ENCODE data around the gene ZNF710. TPM values are rescaled to one million over a fixed set of nuclear protein-coding genes. Genes with fewer than 3 reads are reported as not detected.

Gene ZNF710
- total and polyA plus RNA-seq, 2 of the 8 experiments (the other 6 are each of a cell fraction or from before 2014, with no cell fraction given) = 10.5 to 24.0 TPM

DNA sequence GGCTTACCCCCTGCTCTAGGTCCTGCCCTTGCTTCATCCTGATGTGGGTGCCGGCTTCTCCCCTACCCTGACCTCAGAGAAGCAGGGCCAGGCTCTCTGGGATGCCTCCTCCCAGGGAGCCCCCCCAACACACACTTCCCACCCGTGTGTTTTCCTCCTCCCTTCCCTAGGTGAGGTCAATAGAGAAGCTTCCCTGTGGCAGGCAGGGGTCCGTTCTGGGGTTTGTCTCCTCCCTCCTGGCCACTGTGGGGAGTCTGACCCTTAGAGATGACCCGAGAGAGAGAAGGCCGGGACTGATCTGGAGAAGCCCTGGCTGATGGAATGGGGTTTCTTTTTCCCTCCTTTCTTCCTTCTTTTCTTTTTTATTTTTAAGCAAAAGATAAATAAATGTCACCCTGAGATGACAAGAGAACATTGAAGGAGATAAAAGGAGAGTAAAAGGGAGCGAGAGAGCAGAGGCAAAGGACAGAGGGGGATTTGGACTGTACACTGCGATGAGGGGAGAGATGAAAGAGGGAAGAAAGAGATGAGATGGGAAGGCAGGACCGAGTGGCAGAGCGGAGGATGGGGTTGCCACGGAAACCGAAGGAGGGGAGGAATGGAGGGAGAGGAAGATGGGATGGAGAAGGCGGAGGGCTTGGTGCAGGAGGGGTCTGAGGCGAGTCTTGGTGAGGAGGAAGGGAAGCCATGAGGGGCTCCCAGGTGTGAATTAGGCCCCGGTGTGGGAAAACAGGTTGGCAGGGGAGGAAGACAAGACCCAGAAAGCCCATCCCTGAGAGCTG lies 52.8 kb downstream of the ZNF710 start:
- H2BK15ac ChIP-seq (ENCODE audit: low read length) = no peak overlapping the region
- H3K14ac ChIP-seq (ENCODE audit: insufficient read length) = no peak overlapping the region
- no peaks in the 10 kb centered on the region for H3K23me2 ChIP-seq (ENCODE audit: low read depth, low read length)
- H3K79me2 ChIP-seq (ENCODE audit: control insufficient read depth in 1 of 2, insufficient read depth in 2 of 2, low read length in 2 of 2) = 0 out of 4 replicates have a peak, but pooled peaks cover 0 to 2% of the 10 kb centered on the region in 2 experiments
- 0 out of 2 replicates have a peak overlapping the region, but pooled peaks have one; percentile 82 for H2AK5ac ChIP-seq (ENCODE audit: low read depth, low read length)
- H3K56ac ChIP-seq (replicated peaks; ENCODE audit: insufficient read length, low read depth, low read length) = no peak overlapping the region
- H4K20me1 ChIP-seq (replicated peaks in 1 of 2; ENCODE audit: control insufficient read depth in 1 of 2, insufficient read depth in 2 of 2, low read length in 2 of 2) = peaks cover 0 to 1% of the 10 kb centered on the region in 2 experiments
- WGBS, 2 experiments (ENCODE audit: extremely low coverage in 1 of 2, insufficient coverage in 1 of 2, insufficient read length in 1 of 2, insufficient replicate concordance in 2 of 2, low coverage in 1 of 2, low lambda C conversion rate in 2 of 2, missing lambda C conversion rate in 1 of 2) = 77% methylated on average over 14 of the region's 14 CpGs; no CpG with 5 or more reads in 1 of the 2 experiments
- H2BK12ac ChIP-seq (ENCODE audit: low read depth, low read length) = no peak overlapping the region
- H4K8ac ChIP-seq (ENCODE audit: extremely low read depth, insufficient read depth, low read length) = no peak overlapping the region
- no peak overlapping the region for H4K5ac ChIP-seq (ENCODE audit: insufficient read length, low read depth, low read length)
- POLR2A ChIA-PET (ENCODE audit: partially characterized antibody) = interaction anchor here (1.2 to 1.8 kb wide), 5 partner anchors 8 to 49 kb away, joined by 3 to 5 read pairs (median 4); partner anchors contain the start of gene IDH2
- no peak overlapping the region for H2BK20ac ChIP-seq (ENCODE audit: low read length)
- H3K79me1 ChIP-seq (ENCODE audit: low read depth, low read length) = peaks cover 20% of the 10 kb centered on the region
- H3K4me1 ChIP-seq (replicated peaks in 1 of 4; ENCODE audit: control insufficient read depth in 3 of 4, insufficient read depth in 4 of 4, low read length in 3 of 4) = peaks cover 0 to 14% (median under 1%) of the 10 kb centered on the region in 4 experiments; a peak in 5 of 7 replicates
- no peak overlapping the region for H4K91ac ChIP-seq (replicated peaks; ENCODE audit: insufficient read length, low read length)
- no peak overlapping the region for H3K4me2 ChIP-seq (ENCODE audit: insufficient read depth in 1 of 2, low read depth in 2 of 2, low read length in 2 of 2)
- H2BK120ac ChIP-seq (replicated peaks; ENCODE audit: low read depth, low read length) = no peak overlapping the region
- no peaks in the 10 kb centered on the region; a peak in 1 of 4 replicates for H3K9me3 ChIP-seq (ENCODE audit: insufficient read depth in 2 of 2, low read depth in 1 of 2, low read length in 1 of 2)
- H3K4me3 ChIP-seq (ENCODE audit: extremely low read depth in 1 of 4, insufficient read depth in 2 of 4, low read depth in 3 of 4, low read length in 4 of 4) = no peak overlapping the region
- H3K23ac ChIP-seq (ENCODE audit: insufficient read length) = no peak overlapping the region
- H3K9ac ChIP-seq (replicated peaks in 1 of 4; ENCODE audit: extremely low read depth in 1 of 4, low read depth in 3 of 4, low read length in 3 of 4) = no peak overlapping the region
- CTCF ChIA-PET (ENCODE audit: partially characterized antibody) = interaction anchor here (0.6 to 2.9 kb wide), 10 partner anchors 9 to 155 kb away, joined by 3 to 13 read pairs (median 4); no protein-coding TSS in a partner anchor
- H2BK5ac ChIP-seq (ENCODE audit: low read depth, low read length) = 0 out of 2 replicates have a peak overlapping the region, but pooled peaks have one; percentile 52
- H3K18ac ChIP-seq (ENCODE audit: extremely low read depth, low read length) = no peak overlapping the region; the same call in 1 of the 2 replicates
- DNase-seq (ENCODE audit: low read depth in 1 of 2, low spot score in 2 of 2) (no peak), FAIRE-seq (no peak)
- H2AFZ ChIP-seq (ENCODE audit: low read length) = no peak overlapping the region
- no peak overlapping the region for H3K27ac ChIP-seq (ENCODE audit: low read depth, low read length)
- no peaks in the 10 kb centered on the region for H3K36me3 ChIP-seq (ENCODE audit: control insufficient read depth in 2 of 4, insufficient read depth in 4 of 4, low read length in 3 of 4)
- no peak overlapping the region for H3K4ac ChIP-seq (replicated peaks; ENCODE audit: insufficient read length, low read depth, low read length)
- no peaks in the 10 kb centered on the region for H3K27me3 ChIP-seq (replicated peaks in 1 of 4; ENCODE audit: control insufficient read depth in 3 of 4, extremely low read depth in 1 of 4, insufficient read depth in 3 of 4, low read length in 3 of 4)
- TF ChIP-seq SP4 (IDR thresholded peaks at IDR 0.05; ENCODE audit: low read length) = no peak
- no peak for TF ChIP-seq FOSL1 (IDR thresholded peaks at IDR 0.05; ENCODE audit: insufficient read depth, low read depth, low read length)
- TF ChIP-seq MAFK (IDR thresholded peaks at IDR 0.05; ENCODE audit: low read depth, low read length) = no peak
- TF ChIP-seq GTF2F1 (IDR thresholded peaks at IDR 0.05; ENCODE audit: borderline replicate concordance, low read depth, low read length) = no peak
- TF ChIP-seq RXRA (IDR thresholded peaks at IDR 0.05; ENCODE audit: insufficient read depth, low read depth, low read length) = no peak
- no peak for TF ChIP-seq POU5F1 (IDR thresholded peaks at IDR 0.05; ENCODE audit: low read depth, low read length)
- no peak for TF ChIP-seq RNF2 (IDR thresholded peaks at IDR 0.05; ENCODE audit: borderline replicate concordance, low read depth, low read length, missing control alignments, poor library complexity, severe bottlenecking)

Data from H1 (cell line).